Measurements from ENCODE around the gene IL17REL.
A peak's percentile ranks its signal among the peaks of the same experiment; 100 is the strongest.
"Not testable (repeated sequence)": the region's sequence is repeated elsewhere in the genome, so short reads cannot be mapped to it uniquely, and the experiment has no call there.

The IL17REL gene

GRCh38 chr22:49989826-49990225, 22.7 kb downstream of the IL17REL start:
- not testable (repeated sequence) for DNase-seq (ENCODE audit: low read depth, low spot score)

GRCh38 chr22:49986325-49986724, 26.2 kb downstream of the IL17REL start:
- no peak for DNase-seq (ENCODE audit: low read depth, low spot score)

DNA sequence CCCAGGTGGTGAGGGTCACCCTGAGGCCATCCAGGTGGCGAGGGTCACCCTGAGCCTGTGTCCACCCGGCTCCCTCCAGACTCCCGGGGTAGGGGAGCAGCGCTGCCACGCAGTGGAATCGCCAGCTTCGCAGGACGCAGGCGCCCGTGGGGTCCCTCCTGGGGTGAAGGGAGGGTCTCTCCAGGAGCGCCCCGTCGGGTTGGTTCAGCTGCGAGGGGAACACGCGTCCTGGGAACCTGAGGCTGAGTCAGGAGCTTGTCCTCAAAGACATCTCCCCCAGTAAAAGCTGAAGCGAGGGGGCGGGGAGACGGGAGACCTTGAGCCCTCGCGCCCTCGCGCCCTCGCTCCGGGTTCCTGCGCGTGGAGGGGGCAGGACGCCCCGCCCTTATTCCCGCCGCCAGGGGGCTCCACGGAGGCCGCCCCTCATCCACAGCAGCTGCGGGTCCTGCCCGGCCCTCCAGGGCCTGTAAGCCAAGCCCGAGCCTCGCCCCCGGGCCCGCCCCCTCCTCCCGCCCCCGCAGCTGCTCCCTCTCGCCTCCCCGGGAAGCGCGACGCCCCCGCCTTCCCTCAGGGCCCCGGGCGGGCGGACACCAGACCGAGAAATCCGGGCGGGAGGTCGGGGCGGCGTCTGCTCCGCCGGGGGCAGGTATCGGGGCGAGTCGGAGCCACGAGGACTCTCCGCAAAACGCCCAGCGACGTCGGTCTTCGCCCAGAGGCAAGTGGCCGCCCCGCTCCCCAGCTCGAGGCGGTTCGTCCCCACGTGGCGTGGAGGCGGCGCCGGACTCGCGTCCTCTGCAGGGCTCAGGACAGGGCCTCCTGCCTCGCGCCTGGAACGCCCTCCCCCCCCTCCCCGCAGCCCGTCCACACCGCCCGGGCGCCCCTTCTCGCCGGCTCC, 29.2 kb downstream of the IL17REL start:
- no peak for DNase-seq (ENCODE audit: low read depth, low spot score)

- not testable (repeated sequence) for DNase-seq (ENCODE audit: low read depth, low spot score)
Measured at GRCh38 chr22:49981799-49982198, 30.8 kb downstream of the IL17REL start.

DNA sequence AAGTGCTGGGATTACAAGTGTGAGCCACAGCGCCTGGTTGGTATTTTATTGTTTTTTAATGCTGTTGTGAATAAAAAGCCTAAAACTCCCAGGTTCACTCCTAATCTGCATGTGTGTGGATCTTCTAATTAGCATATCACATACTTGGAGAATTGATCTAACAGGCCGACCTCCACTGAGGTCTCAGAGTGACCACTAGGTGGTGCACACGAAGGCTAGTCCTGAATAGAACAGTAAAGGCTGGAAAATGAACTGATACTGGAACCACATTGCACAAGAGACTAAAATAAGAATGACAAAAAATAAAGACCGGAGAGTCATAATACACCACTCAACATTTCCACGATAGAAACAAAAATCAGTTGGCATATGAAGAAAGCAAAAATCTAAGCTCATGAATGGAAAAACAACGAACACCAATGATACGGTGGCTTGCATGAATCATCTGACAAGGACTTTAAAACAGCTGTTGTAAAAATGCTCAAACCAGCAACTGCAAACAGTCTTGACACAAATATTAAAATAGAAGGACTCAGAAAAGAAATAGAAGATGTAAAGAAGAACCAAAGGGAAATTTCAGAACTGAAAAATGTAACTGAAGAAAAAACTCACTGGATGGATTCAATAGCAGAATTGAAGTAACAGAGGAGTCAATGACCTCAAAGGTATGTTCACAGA, 32.8 kb downstream of the IL17REL start:
- no peak for DNase-seq (ENCODE audit: low read depth, low spot score)

DNA sequence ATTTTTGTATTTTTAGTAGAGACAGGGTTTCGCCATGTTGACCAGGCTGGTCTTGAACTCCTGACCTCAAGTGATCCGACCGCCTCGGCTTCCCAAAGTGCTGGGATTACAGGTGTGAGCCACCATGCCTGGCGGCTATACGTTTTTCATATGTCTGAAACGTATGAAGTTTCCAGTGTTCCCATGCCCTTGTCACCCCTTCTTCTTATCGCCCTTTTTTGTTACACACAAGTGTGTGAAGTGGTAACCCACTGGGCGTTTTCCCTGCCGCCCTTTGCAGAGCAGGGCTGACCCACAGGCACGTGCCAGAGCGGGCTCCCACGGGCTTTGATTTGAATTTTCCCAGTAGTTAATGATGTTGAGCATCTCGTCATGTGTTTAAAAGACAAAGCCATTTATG, 35.0 kb downstream of the IL17REL start:
- DNase-seq (ENCODE audit: low read depth, low spot score): no peak

DNA sequence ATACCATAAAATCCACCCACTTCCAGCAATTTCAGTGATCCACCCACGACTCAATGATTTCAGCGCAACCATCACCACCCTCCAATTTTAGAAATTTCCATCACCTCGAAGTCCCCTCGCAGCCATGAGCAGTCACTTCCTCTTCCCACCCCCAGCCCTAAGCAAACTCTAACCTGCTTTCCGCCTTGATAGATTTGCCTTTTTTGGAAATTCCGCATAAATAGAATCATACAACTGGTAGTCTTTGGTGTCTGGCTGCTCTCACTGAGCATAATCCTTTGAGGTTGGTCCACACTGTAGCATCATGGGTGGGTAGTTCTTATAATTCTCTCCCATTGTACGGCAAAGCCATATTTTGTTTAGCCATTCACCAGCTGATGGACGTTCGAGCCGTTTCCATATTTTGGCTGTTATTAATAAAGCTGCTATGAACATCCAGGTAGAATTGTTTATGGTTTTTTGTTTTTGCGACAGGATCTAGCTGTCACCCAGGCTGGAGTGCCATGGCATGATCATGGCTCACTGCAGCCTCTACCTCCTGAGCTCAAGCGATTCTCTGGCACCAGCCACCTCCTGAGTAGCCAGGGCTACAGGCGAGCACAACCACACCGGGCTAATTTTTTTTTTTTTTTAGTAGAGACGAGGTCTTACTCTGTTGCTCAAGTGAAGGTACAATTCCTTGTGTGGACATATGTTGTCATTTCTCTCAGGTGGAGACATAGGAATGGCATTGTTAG, 36.0 kb downstream of the IL17REL start:
- DNase-seq (ENCODE audit: low read depth, low spot score): peak; percentile 37

GRCh38 chr22:49975543-49976389, 36.8 kb downstream of the IL17REL start:
- DNase-seq (ENCODE audit: low read depth, low spot score): peak; percentile 5

- DNase-seq (ENCODE audit: low read depth, low spot score): no peak
Measured at GRCh38 chr22:49973018-49973961, 39.3 kb downstream of the IL17REL start.

DNA sequence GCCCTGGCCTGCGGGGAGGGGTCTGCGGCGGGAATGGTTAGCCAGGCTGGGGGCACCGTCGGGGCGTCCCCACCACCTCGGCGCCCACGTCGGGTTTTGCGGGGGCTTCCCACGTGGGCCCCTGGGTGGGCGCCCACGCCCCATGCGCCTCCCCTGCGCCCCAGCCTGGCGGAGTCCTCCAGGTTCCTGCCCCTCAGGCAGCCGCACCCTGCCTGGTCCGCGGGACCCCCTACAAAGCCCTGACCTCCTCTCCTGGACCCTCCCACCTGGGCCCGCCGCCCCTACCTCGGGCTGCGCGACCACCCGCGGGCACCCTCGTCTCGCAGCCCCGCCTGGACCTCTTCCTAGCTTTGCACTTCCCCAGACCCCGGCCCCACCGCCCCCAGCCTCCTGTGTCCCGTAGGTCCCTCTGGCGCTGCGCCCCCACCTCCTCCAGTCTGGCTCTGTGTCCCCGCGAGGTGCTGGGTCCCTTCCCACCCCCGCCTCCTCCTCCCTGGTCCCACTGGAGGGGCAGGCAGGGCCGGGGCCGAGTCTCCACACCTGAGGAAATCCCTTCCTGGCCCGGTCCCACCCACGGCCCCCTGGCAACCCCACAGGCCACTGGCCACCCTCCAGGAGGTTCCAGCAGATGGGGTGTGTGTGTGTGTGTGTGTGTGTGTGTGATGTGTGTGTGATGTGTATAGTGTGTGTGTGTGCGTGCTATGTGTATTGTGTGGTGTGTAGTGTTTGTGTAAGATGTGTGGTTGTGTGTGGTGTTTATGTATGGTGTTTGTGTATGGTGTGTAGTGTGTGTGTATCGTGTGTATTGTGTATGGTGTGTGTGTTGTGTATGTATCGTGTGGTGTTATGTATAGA, 40.2 kb downstream of the IL17REL start:
- no peak for DNase-seq (ENCODE audit: low read depth, low spot score)

DNA sequence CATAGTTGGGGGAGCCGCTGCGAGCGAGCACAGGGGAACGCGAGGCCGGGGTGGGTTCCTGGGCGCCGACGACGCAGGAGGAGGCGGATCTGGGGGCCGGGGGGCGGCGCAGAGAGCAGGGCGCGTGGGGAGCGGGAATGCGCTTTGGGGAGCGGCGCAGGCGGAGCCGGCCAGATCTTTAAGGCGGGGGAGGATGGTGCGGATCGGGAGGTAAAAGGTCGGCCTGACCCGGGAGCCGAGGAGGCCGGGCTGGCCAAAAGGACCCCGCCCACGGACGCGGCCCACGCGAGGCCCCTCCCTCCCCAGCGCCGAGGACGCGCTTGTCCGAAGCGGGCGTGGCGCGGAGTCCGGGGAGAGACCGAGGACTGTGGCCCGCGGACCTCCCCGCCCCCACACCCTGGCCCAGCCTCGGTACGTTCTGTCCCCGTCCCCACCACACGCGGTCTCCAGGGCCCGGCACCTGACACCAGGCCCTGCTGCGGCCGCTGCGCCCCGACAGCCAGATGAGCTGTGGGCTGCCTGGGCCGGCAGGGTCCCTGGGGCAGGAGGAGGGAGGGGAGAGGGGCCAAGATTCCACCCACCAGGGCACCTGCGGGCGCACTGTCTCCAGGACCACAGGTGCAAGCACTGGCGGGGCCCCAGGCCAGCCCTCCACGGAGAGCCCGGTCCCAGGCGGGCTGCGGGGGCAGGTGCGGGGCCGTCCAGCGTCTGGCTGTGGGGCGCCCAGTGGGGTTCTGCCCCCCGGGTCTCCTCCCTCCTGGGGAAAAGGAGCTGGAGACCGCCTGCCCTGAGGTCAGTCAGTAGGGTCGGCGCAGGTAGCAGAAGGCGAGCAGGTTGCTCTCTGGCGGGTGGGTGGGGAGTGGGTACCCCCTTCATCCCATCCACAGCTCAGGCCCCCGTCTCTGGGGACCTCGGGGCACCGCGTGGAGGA, 41.1 kb downstream of the IL17REL start:
- DNase-seq (ENCODE audit: low read depth, low spot score): no peak

DNA sequence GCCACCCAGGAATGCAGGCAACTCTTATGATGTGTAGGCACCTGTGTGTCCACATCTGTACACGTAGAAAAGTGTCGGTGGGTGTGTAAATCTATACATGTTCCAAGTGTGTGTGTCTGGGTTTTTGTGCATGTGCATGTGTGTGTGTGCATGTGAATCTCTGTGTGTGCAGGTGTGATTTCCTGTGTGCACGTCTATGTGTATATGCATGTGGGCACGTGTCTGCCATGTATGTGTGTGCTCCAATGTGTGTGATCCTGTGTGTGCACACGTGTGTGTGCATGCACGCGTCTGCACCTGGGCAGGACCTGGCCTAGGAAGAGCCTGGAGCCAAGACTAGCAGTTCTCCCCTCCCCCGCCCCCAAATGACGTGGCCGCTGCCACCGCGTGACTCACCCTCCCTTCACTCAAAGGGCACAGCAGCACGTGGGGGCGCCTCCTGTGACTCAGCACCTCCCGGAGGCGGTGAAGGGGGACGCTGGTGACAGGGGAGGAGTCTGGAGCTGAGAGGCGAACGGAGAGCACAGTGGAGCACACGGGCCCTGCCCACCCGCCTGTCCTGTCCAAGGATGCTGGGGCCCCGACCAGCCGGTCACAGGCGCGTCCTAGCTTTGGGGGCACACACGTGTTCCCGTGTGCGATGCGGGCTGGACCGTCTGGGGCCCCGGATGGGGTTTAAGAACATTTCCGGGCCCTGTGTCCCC, 41.9 kb downstream of the IL17REL start:
- peak; percentile 91 for DNase-seq (ENCODE audit: low read depth, low spot score)

- DNase-seq (ENCODE audit: low read depth, low spot score): no peak
Measured at GRCh38 chr22:49969751-49970527, 42.6 kb downstream of the IL17REL start.

- DNase-seq (ENCODE audit: low read depth, low spot score): no peak
Measured at GRCh38 chr22:49968831-49969661, 43.5 kb downstream of the IL17REL start.

- DNase-seq (ENCODE audit: low read depth, low spot score): no peak
Measured at GRCh38 chr22:49968313-49968830, 44.2 kb downstream of the IL17REL start.
